ENCODE measurements around the gene FAM210A. TPM values are rescaled to one million over a fixed set of nuclear protein-coding genes. Genes with fewer than 3 reads are reported as not detected.

FAM210A gene
- total RNA-seq, 1 experiment from 2014 or later, result 26.2 TPM

GRCh38 chr18:13630716-13631268 is 95.6 kb downstream of the FAM210A start (continued):
- TF ChIP-seq REST (IDR thresholded peaks at IDR 0.05; ENCODE audit: low read depth) (no peak), ATF3 (IDR thresholded peaks at IDR 0.05) (no peak), SRF (IDR thresholded peaks at IDR 0.05; ENCODE audit: low read depth) (no peak), ZFX (IDR thresholded peaks at IDR 0.05) (no peak), POLR2A (IDR thresholded peaks at IDR 0.05; ENCODE audit: borderline replicate concordance, extremely low read depth, insufficient read depth, insufficient read length) (no peak)

- no TSS peak for BruUV-seq (replicated peaks)
- intact Hi-C loops (cut with micrococcal nuclease), result loop anchor here (1.0 to 10.0 kb wide), 6 partner anchors 72 to 903 kb away; partner anchors contain the start of gene SEH1L
- no peak overlapping the region for H3K4me3 ChIP-seq (replicated peaks in 1 of 2; ENCODE audit: low read depth in 1 of 2, low read length in 2 of 2)
- no peak overlapping the region for H2AFZ ChIP-seq (ENCODE audit: low read depth, low read length, poor library complexity, severe bottlenecking)
- H3K36me3 ChIP-seq (ENCODE audit: control insufficient read depth in 1 of 2, insufficient read depth in 2 of 2, low read length in 2 of 2), result no peaks in the 10 kb centered on the region
- H3K9ac ChIP-seq (ENCODE audit: low read length), result no peak overlapping the region
- H3K27ac ChIP-seq (ENCODE audit: low read depth, low read length), result no peak overlapping the region
- peak; percentile 48 for DNase-seq (ENCODE audit: low read depth, low spot score)
- no peaks in the 10 kb centered on the region for H3K4me1 ChIP-seq (ENCODE audit: control insufficient read depth in 1 of 2, insufficient read depth in 2 of 2, low read length in 2 of 2)
- H3K9me2 ChIP-seq (ENCODE audit: insufficient read depth), result no peaks in the 10 kb centered on the region
- RAD21 ChIA-PET (ENCODE audit: low non-redundant PET in 1 of 2, low total read pairs in 2 of 2, uncharacterized antibody in 2 of 2, unreplicated experiment in 2 of 2), result no interaction called here
- CTCF ChIA-PET, result interaction anchor here (1.2 to 1.6 kb wide), 2 partner anchors 414 to 517 kb away, joined by 6 to 9 read pairs; no protein-coding TSS in a partner anchor
- H3K4me2 ChIP-seq (ENCODE audit: low read length), result peak overlapping the region; percentile 22; the same call in 1 of the 2 replicates
- no peaks in the 10 kb centered on the region for H3K79me2 ChIP-seq (ENCODE audit: insufficient read depth, low read length)
- H3K9me3 ChIP-seq (ENCODE audit: control insufficient read depth in 1 of 2, insufficient read depth in 1 of 2, low read depth in 1 of 2, low read length in 2 of 2), result peaks cover 0 to 9% of the 10 kb centered on the region in 2 experiments; a peak in 2 of 4 replicates
- no peaks in the 10 kb centered on the region for H3K27me3 ChIP-seq (ENCODE audit: insufficient read depth, low read length)
- POLR2A ChIA-PET, result no interaction called here
- peak; percentile 99 for ATAC-seq
- no peaks in the 10 kb centered on the region for H4K20me1 ChIP-seq (ENCODE audit: insufficient read depth)
- TF ChIP-seq EZH2phosphoT487 (IDR thresholded peaks at IDR 0.05; ENCODE audit: borderline replicate concordance), result no peak
- no peak for TF ChIP-seq MAX (IDR thresholded peaks at IDR 0.05)
- TF ChIP-seq POLR2AphosphoS5 (IDR thresholded peaks at IDR 0.05; ENCODE audit: low read depth, low read length), result no peak
- no peak for TF ChIP-seq EGR1 (IDR thresholded peaks at IDR 0.05; ENCODE audit: low read depth)
- no peak for TF ChIP-seq ZBTB33 (IDR thresholded peaks at IDR 0.05; ENCODE audit: extremely low read depth, insufficient replicate concordance, low read length)
- TF ChIP-seq SP1 (IDR thresholded peaks at IDR 0.05; ENCODE audit: low read depth), result no peak
- no peak for TF ChIP-seq ZFX (IDR thresholded peaks at IDR 0.05)
- TF ChIP-seq ATF3 (IDR thresholded peaks at IDR 0.05), result no peak
- TF ChIP-seq RAD21 (IDR thresholded peaks at IDR 0.05; ENCODE audit: low read depth), result peak; percentile 86
- TF ChIP-seq SIN3A (IDR thresholded peaks at IDR 0.05; ENCODE audit: low read depth), result no peak
- peak; percentile 73 to 86 (median 77); a peak in 5 of 6 replicates for TF ChIP-seq CTCF (IDR thresholded peaks at IDR 0.05 in 2 of 3, conservative IDR thresholded peaks at IDR 0.05 in 1 of 3; ENCODE audit: borderline replicate concordance in 1 of 3, insufficient read depth in 1 of 3, low read depth in 2 of 3, low read length in 2 of 3)
Measured at GRCh38 chr18:13629841-13630715, 96.3 kb downstream of the FAM210A start.

Data from HCT116 (cell line).